Uterus (tissue), 2 donors: Measurements from ENCODE around the gene GBX1.

ENCODE experiments used
- POLR2A ChIP-seq, 2 donors: fragments of 450-650 bp; IDR thresholded peaks; one replicate each; pipeline ENCODE4 v1.6.1; 2016; ENCODE audit warnings: antibody characterized with exemption in 2 of 2, mild to moderate bottlenecking in 1 of 2, moderate library complexity in 1 of 2
- TF ChIP-seq, protein P1 (sequence below), 4 experiments: fragments of 200-600 bp in 2 of 4; fragments of 450-650 bp in 2 of 4; sonication (generic) in 2 of 4; IDR thresholded peaks; one replicate each; pipeline ENCODE4 v1.5.1; 2016 to 2019; ENCODE audit warnings: antibody characterized with exemption in 4 of 4, mild to moderate bottlenecking in 2 of 4, moderate library complexity in 1 of 4

DNA sequence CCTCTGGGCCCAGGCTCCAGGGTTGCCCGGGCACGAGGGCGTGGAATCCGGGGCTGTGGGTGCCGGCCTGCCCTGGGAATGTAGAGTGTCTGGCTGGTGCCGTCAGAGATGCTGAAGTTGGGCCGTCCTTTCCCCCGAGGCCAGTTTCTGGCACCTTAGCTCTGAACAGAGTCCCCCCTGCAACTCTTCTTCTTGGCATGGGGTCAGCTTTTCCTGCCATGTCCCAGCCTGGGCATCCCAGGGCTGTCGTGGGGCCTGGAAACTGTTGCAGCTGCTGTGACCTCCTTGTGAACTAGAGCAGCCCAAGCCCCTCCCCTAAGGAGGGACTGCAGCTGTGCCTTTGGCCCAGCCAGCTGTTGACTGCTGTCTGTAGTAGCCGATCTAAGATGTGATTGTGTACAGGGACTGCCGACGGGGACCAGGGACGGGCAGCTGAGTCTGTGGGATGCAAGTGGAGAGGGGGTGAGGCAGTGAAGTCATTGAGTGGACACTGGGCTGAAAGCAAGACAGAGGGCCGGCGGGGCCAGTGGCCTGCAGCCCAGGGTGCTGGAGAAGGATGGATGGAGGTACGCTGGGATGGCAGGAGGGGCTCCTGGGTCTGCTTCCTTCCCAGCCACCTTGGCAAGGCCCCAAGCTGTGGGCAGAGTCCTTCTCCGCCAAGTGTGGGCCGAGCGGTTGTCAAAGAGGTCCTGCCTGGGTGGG lies 35.8 kb downstream of the GBX1 start:
- TF ChIP-seq, protein P1, sequence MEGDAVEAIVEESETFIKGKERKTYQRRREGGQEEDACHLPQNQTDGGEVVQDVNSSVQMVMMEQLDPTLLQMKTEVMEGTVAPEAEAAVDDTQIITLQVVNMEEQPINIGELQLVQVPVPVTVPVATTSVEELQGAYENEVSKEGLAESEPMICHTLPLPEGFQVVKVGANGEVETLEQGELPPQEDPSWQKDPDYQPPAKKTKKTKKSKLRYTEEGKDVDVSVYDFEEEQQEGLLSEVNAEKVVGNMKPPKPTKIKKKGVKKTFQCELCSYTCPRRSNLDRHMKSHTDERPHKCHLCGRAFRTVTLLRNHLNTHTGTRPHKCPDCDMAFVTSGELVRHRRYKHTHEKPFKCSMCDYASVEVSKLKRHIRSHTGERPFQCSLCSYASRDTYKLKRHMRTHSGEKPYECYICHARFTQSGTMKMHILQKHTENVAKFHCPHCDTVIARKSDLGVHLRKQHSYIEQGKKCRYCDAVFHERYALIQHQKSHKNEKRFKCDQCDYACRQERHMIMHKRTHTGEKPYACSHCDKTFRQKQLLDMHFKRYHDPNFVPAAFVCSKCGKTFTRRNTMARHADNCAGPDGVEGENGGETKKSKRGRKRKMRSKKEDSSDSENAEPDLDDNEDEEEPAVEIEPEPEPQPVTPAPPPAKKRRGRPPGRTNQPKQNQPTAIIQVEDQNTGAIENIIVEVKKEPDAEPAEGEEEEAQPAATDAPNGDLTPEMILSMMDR (IDR thresholded peaks at IDR 0.05): no peak
- TF ChIP-seq POLR2A (IDR thresholded peaks at IDR 0.05): no peak
